Stimulated activated CD4-positive, alpha-beta T cell treated with anti-CD3 and anti-CD28 coated beads, Interleukin-12 subunit alpha, Interleukin-12 subunit beta, amount 100 ng/mL, for 48 hours (primary cell): ENCODE results near the gene PSMB1.

Source experiments
- DNase-seq, 3 donors: peaks; one replicate each; pipeline ENCODE4 v3.0.0-alpha.2; 2020; ENCODE audit warnings: low read depth in 2 of 3, low spot score in 1 of 3

PSMB1 gene

GRCh38 chr6:170552765-170553533, at the start of gene PSMB1:
Gene PSMB1, minus strand, starts transcription at chr6:170553307. Its CDS starts 65 bp downstream, at chr6:170553242.
- peak; percentile 63 to 81 (median 74) for DNase-seq

- DNase-seq, result no peak
Observed at GRCh38 chr6:170597278-170597677, 44.2 kb upstream of the PSMB1 start.

GRCh38 chr6:170596426-170596825, 43.3 kb upstream of the PSMB1 start:
- DNase-seq, result no peak

- no peak for DNase-seq
Observed at GRCh38 chr6:170590725-170591124, 37.6 kb upstream of the PSMB1 start.

GRCh38 chr6:170584954-170585498, 31.9 kb upstream of the PSMB1 start:
- DNase-seq, result no peak

- DNase-seq, result peak; percentile 80 to 90 (median 89)
Observed at GRCh38 chr6:170584181-170584953, 31.3 kb upstream of the PSMB1 start, which contains the start of gene PDCD2. Gene PDCD2, minus strand, starts transcription at chr6:170584637. Its CDS starts 56 bp downstream, at chr6:170584581.

GRCh38 chr6:170583756-170584180, 30.7 kb upstream of the PSMB1 start:
- no peak for DNase-seq

- no peak for DNase-seq
Observed at GRCh38 chr6:170578909-170579308, 25.8 kb upstream of the PSMB1 start.

GRCh38 chr6:170575250-170575649, 22.1 kb upstream of the PSMB1 start:
- no peak for DNase-seq

GRCh38 chr6:170572704-170573466, 19.8 kb upstream of the PSMB1 start:
- DNase-seq, result no peak

- no peak for DNase-seq
Observed at GRCh38 chr6:170564936-170565530, 11.9 kb upstream of the PSMB1 start.

- no peak for DNase-seq
Observed at GRCh38 chr6:170561555-170561954, 8.4 kb upstream of the PSMB1 start.

GRCh38 chr6:170555305-170555704, 2.2 kb upstream of the PSMB1 start:
- no peak for DNase-seq

GRCh38 chr6:170554796-170555137, 1.7 kb upstream of the PSMB1 start:
- DNase-seq, result no peak

GRCh38 chr6:170554013-170554795, 1.1 kb upstream of the PSMB1 start, which contains the start of gene TBP:
Gene TBP, plus strand, starts transcription at chr6:170554369. Its CDS starts 2,661 bp downstream, at chr6:170557030.
- DNase-seq, result peak; percentile 93 to 94 (median 93)

- no peak for DNase-seq
Observed at GRCh38 chr6:170553534-170554012, 466 bp upstream of the PSMB1 start.

GRCh38 chr6:170545405-170545804, 7.7 kb downstream of the PSMB1 start:
- no peak for DNase-seq

- no peak for DNase-seq
Observed at GRCh38 chr6:170542031-170542719, 10.9 kb downstream of the PSMB1 start.

GRCh38 chr6:170537329-170537728, 15.8 kb downstream of the PSMB1 start:
- no peak for DNase-seq
